ENCODE results near the gene CSMD2. TPM values are rescaled to one million over a fixed set of nuclear protein-coding genes. Genes with fewer than 3 reads are reported as not detected.

Gene CSMD2
- total RNA-seq, 1 experiment from 2014 or later: not detected

- BruUV-seq (replicated peaks): no TSS peak
- no peaks in the 10 kb centered on the region for H3F3A ChIP-seq (ENCODE audit: insufficient read depth, low read depth)
- H3K9me2 ChIP-seq (ENCODE audit: insufficient read depth): no peaks in the 10 kb centered on the region
- ChIA-PET CTCF (no interaction called here), POLR2A (ENCODE audit: unreplicated experiment) (interaction anchor here (0.7 kb wide), 1 partner anchor 1068 kb away, joined by 4 read pairs; no protein-coding TSS in a partner anchor)
- H2AFZ ChIP-seq: no peak overlapping the region
- no peaks in the 10 kb centered on the region for H3K4me1 ChIP-seq (replicated peaks; ENCODE audit: insufficient read depth)
- no peaks in the 10 kb centered on the region for H4K20me1 ChIP-seq (ENCODE audit: insufficient read depth)
- no peaks in the 10 kb centered on the region for H3K9me3 ChIP-seq (ENCODE audit: insufficient read depth, low read depth)
- no peak for DNase-seq
- peaks cover 76% of the 10 kb centered on the region for H3K27me3 ChIP-seq (ENCODE audit: insufficient read depth, low read depth)
- no peaks in the 10 kb centered on the region for H3K79me2 ChIP-seq (ENCODE audit: low read depth)
- H3K36me3 ChIP-seq (ENCODE audit: low read depth): no peaks in the 10 kb centered on the region
- H3K4me3 ChIP-seq: no peak overlapping the region
- TF ChIP-seq, protein P1, sequence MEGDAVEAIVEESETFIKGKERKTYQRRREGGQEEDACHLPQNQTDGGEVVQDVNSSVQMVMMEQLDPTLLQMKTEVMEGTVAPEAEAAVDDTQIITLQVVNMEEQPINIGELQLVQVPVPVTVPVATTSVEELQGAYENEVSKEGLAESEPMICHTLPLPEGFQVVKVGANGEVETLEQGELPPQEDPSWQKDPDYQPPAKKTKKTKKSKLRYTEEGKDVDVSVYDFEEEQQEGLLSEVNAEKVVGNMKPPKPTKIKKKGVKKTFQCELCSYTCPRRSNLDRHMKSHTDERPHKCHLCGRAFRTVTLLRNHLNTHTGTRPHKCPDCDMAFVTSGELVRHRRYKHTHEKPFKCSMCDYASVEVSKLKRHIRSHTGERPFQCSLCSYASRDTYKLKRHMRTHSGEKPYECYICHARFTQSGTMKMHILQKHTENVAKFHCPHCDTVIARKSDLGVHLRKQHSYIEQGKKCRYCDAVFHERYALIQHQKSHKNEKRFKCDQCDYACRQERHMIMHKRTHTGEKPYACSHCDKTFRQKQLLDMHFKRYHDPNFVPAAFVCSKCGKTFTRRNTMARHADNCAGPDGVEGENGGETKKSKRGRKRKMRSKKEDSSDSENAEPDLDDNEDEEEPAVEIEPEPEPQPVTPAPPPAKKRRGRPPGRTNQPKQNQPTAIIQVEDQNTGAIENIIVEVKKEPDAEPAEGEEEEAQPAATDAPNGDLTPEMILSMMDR (conservative IDR thresholded peaks at IDR 0.05): no peak
- no peak for TF ChIP-seq EZH2 (IDR thresholded peaks at IDR 0.05; ENCODE audit: low read depth)
- no peak overlapping the region for H3K4me2 ChIP-seq
- no peak overlapping the region for H3K27ac ChIP-seq
- intact Hi-C loops (cut with micrococcal nuclease; ENCODE audit: unreplicated experiment): no loop called here
Measured at GRCh38 chr1:33668695-33669094, 496.3 kb downstream of the CSMD2 start.

GRCh38 chr1:33667386-33668282 lies 497.4 kb downstream of the CSMD2 start:
- Histone ChIP-seq H3F3A (ENCODE audit: insufficient read depth, low read depth) (no peaks in the 10 kb centered on the region), H3K9me2 (ENCODE audit: insufficient read depth) (no peaks in the 10 kb centered on the region), H3K4me3 (no peak overlapping the region), H3K27me3 (ENCODE audit: insufficient read depth, low read depth) (peaks cover 78% of the 10 kb centered on the region), H3K27ac (no peak overlapping the region), H2AFZ (no peak overlapping the region), H3K79me2 (ENCODE audit: low read depth) (no peaks in the 10 kb centered on the region), H3K4me2 (no peak overlapping the region), H3K4me1 (replicated peaks; ENCODE audit: insufficient read depth) (no peaks in the 10 kb centered on the region), H3K36me3 (ENCODE audit: low read depth) (no peaks in the 10 kb centered on the region), H4K20me1 (ENCODE audit: insufficient read depth) (no peaks in the 10 kb centered on the region), H3K9me3 (ENCODE audit: insufficient read depth, low read depth) (no peaks in the 10 kb centered on the region)
- no peak for TF ChIP-seq EZH2 (IDR thresholded peaks at IDR 0.05; ENCODE audit: low read depth)
- TF ChIP-seq, protein P1 (conservative IDR thresholded peaks at IDR 0.05): no peak
- ChIA-PET CTCF (no interaction called here), POLR2A (ENCODE audit: unreplicated experiment) (interaction anchor here (0.7 kb wide), 1 partner anchor 1069 kb away, joined by 4 read pairs; no protein-coding TSS in a partner anchor)
- no TSS peak for BruUV-seq (replicated peaks)
- no peak for DNase-seq
- intact Hi-C loops (cut with micrococcal nuclease; ENCODE audit: unreplicated experiment): no loop called here

- intact Hi-C loops (cut with micrococcal nuclease; ENCODE audit: unreplicated experiment): no loop called here
- no TSS peak for BruUV-seq (replicated peaks)
Measured at GRCh38 chr1:33666616-33667015, 498.4 kb downstream of the CSMD2 start.

More at GRCh38 chr1:33666616-33667015, 498.4 kb downstream of the CSMD2 start:
- no peak overlapping the region for H3K27ac ChIP-seq
- H3K4me2 ChIP-seq: no peak overlapping the region
- peaks cover 80% of the 10 kb centered on the region for H3K27me3 ChIP-seq (ENCODE audit: insufficient read depth, low read depth)
- H3K36me3 ChIP-seq (ENCODE audit: low read depth): no peaks in the 10 kb centered on the region
- ChIA-PET CTCF (no interaction called here), POLR2A (ENCODE audit: unreplicated experiment) (no interaction called here)
- TF ChIP-seq EZH2 (IDR thresholded peaks at IDR 0.05; ENCODE audit: low read depth): no peak
- TF ChIP-seq, protein P1 (conservative IDR thresholded peaks at IDR 0.05): no peak
- H3K4me1 ChIP-seq (replicated peaks; ENCODE audit: insufficient read depth): no peaks in the 10 kb centered on the region
- no peak overlapping the region for H2AFZ ChIP-seq
- no peak for DNase-seq
- H3K9me3 ChIP-seq (ENCODE audit: insufficient read depth, low read depth): no peaks in the 10 kb centered on the region
- no peaks in the 10 kb centered on the region for H3K9me2 ChIP-seq (ENCODE audit: insufficient read depth)
- no peaks in the 10 kb centered on the region for H3K79me2 ChIP-seq (ENCODE audit: low read depth)
- H3K4me3 ChIP-seq: no peak overlapping the region
- H4K20me1 ChIP-seq (ENCODE audit: insufficient read depth): no peaks in the 10 kb centered on the region
- H3F3A ChIP-seq (ENCODE audit: insufficient read depth, low read depth): no peaks in the 10 kb centered on the region

Measured in PC-9 (cell line).